Endothelial cell of umbilical vein (primary cell): Measurements from ENCODE around the gene STAB2.

Source experiments
- EZH2 ChIP-seq: IDR thresholded peaks from 2 replicates; pipeline ENCODE4 v1.6.1; 2012; ENCODE audit warnings: borderline replicate concordance, low read depth, mild to moderate bottlenecking, moderate library complexity, low read length, inconsistent platforms; ENCODE audit not compliant: severe bottlenecking
- JUN ChIP-seq: IDR thresholded peaks from 2 replicates; pipeline ENCODE4 v1.6.1; 2011; ENCODE audit warnings: borderline replicate concordance, low read depth; ENCODE audit not compliant: insufficient read length, insufficient read depth
- POLR2A ChIP-seq: IDR thresholded peaks from 2 replicates; pipeline ENCODE4 v1.6.1; 2012; ENCODE audit warnings: low read depth, mild to moderate bottlenecking, control low read depth, low read length
- POLR2AphosphoS5 ChIP-seq: IDR thresholded peaks from 2 replicates; pipeline ENCODE4 v1.6.1; 2012; ENCODE audit warnings: low read depth, mild to moderate bottlenecking, control low read depth, low read length, moderate library complexity; ENCODE audit not compliant: insufficient read depth
- TF ChIP-seq, protein P1 (sequence below), 2 donors: IDR thresholded peaks; 1 replicate in 1 of 2; 2 replicates in 1 of 2; pipeline ENCODE4 v1.5.1; 2011; ENCODE audit warnings: low read length in 2 of 2, mild to moderate bottlenecking in 2 of 2, moderate library complexity in 2 of 2, control low read depth in 1 of 2, inconsistent platforms in 1 of 2, low read depth in 1 of 2; ENCODE audit not compliant: insufficient read depth in 1 of 2; ENCODE audit errors: extremely low read depth in 1 of 2
- TF ChIP-seq, protein P2 (sequence below): IDR thresholded peaks from 2 replicates; pipeline ENCODE4 v1.6.1; 2011; ENCODE audit not compliant: insufficient read depth, insufficient read length

DNA sequence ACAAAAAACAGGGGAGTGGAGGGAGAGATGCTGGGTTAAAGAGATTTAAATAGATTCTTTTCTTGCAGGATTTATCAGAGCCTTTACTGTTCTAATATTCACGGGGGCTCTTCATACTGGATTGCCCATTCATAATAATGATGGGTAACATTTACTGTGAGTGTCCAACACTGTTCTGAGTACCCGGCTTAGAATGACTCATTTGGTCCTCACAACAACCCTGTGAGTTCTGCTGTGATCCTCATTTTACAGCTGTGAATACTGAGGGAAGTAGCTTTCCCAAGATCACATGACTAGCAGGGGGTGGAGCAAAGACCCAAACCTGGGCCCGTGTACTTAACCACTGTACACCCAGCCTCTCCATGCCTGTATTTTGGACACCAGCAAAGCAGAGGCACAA lies 140.6 kb downstream of the STAB2 start:
- TF ChIP-seq, protein P1, sequence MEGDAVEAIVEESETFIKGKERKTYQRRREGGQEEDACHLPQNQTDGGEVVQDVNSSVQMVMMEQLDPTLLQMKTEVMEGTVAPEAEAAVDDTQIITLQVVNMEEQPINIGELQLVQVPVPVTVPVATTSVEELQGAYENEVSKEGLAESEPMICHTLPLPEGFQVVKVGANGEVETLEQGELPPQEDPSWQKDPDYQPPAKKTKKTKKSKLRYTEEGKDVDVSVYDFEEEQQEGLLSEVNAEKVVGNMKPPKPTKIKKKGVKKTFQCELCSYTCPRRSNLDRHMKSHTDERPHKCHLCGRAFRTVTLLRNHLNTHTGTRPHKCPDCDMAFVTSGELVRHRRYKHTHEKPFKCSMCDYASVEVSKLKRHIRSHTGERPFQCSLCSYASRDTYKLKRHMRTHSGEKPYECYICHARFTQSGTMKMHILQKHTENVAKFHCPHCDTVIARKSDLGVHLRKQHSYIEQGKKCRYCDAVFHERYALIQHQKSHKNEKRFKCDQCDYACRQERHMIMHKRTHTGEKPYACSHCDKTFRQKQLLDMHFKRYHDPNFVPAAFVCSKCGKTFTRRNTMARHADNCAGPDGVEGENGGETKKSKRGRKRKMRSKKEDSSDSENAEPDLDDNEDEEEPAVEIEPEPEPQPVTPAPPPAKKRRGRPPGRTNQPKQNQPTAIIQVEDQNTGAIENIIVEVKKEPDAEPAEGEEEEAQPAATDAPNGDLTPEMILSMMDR (IDR thresholded peaks at IDR 0.05; ENCODE audit: extremely low read depth in 1 of 2, insufficient read depth in 1 of 2, low read depth in 1 of 2, low read length in 2 of 2), result no peak
- TF ChIP-seq POLR2A, result no peak
- TF ChIP-seq JUN, result no peak
- TF ChIP-seq EZH2, result no peak
- no peak for TF ChIP-seq POLR2AphosphoS5
- TF ChIP-seq, protein P2, sequence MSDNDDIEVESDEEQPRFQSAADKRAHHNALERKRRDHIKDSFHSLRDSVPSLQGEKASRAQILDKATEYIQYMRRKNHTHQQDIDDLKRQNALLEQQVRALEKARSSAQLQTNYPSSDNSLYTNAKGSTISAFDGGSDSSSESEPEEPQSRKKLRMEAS, result no peak
